B cell (primary cell): ENCODE data around the gene PFDN2.

Source experiments
- EZH2 ChIP-seq: IDR thresholded peaks from 2 replicates; pipeline ENCODE4 v1.6.1; 2012; ENCODE audit warnings: borderline replicate concordance, low read depth, mild to moderate bottlenecking, moderate library complexity, low read length; ENCODE audit not compliant: insufficient read depth, poor library complexity, severe bottlenecking
- TF ChIP-seq, protein P1 (sequence below): fragments of 200-600 bp; IDR thresholded peaks from one replicate; pipeline ENCODE4 v1.8.0; 2022; ENCODE audit warnings: antibody characterized with exemption, mild to moderate bottlenecking

DNA sequence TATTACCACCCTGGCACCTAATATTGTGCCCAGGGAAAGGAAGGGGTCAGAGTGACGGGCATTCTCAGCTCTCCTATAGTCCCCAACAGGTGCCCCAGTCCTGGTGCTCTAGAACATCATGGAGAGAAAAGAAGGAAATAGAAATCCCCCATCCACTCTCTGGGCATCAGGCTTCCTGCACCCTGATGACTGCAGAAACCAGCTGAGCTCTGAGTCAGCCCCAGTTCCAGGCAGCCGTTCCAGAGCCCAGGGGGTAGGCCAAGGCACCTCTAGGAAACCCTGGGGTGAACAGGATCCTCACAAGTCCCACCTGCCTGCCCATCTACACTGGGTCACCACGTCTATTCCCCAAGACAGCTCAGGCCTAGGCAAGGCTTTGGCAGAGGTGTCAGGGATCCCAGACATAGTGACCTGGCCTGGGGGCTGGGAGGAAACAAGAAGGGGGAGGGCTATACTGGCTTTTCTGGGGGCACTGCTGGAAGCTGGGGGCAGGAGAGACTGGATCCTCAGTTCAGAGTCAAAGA lies 29.2 kb downstream of the PFDN2 start:
- TF ChIP-seq, protein P1, sequence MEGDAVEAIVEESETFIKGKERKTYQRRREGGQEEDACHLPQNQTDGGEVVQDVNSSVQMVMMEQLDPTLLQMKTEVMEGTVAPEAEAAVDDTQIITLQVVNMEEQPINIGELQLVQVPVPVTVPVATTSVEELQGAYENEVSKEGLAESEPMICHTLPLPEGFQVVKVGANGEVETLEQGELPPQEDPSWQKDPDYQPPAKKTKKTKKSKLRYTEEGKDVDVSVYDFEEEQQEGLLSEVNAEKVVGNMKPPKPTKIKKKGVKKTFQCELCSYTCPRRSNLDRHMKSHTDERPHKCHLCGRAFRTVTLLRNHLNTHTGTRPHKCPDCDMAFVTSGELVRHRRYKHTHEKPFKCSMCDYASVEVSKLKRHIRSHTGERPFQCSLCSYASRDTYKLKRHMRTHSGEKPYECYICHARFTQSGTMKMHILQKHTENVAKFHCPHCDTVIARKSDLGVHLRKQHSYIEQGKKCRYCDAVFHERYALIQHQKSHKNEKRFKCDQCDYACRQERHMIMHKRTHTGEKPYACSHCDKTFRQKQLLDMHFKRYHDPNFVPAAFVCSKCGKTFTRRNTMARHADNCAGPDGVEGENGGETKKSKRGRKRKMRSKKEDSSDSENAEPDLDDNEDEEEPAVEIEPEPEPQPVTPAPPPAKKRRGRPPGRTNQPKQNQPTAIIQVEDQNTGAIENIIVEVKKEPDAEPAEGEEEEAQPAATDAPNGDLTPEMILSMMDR, result no peak
- no peak for TF ChIP-seq EZH2
